Keratinocyte (primary cell): ENCODE data around the gene QTRT2. TPM values are rescaled to one million over a fixed set of nuclear protein-coding genes. Genes with fewer than 3 reads are reported as not detected.

Experiments used
- DNase-seq: peaks from one replicate; pipeline ENCODE4 v3.0.0-alpha.2; 2011; ENCODE audit warnings: low read depth, missing footprints, low spot score
- FAIRE-seq: peaks from 2 replicates; lab custom pipeline; 2011; peaks lifted over from hg19 to GRCh38; lab: Jason Lieb, UNC
- H2AFZ ChIP-seq: 2 replicates; pipeline ENCODE4 v1.6.0; 2012; ENCODE audit warnings: low read length, control low read depth, inconsistent platforms; ENCODE audit not compliant: control insufficient read depth
- H3K27ac ChIP-seq: 2 replicates; pipeline ENCODE4 v1.5.1; 2011; ENCODE audit warnings: low read length; ENCODE audit not compliant: control insufficient read depth, insufficient read depth
- H3K27me3 ChIP-seq: 3 replicates; pipeline ENCODE4 v1.6.0; 2011; ENCODE audit warnings: low read length; ENCODE audit not compliant: control insufficient read depth, insufficient read depth; ENCODE audit errors: extremely low read depth
- H3K36me3 ChIP-seq, 2 experiments: 2 replicates in 1 of 2; 3 replicates in 1 of 2; pipeline ENCODE4 v1.5.1; 2011; ENCODE audit warnings: low read length in 2 of 2, mild to moderate bottlenecking in 1 of 2; ENCODE audit not compliant: control insufficient read depth in 2 of 2, insufficient read depth in 2 of 2; ENCODE audit errors: extremely low read depth in 1 of 2
- H3K4me1 ChIP-seq: 3 replicates; pipeline ENCODE4 v1.5.1; 2011; ENCODE audit warnings: low read length; ENCODE audit not compliant: control insufficient read depth, insufficient read depth; ENCODE audit errors: extremely low read depth
- H3K4me2 ChIP-seq: 3 replicates; pipeline ENCODE4 v1.6.0; 2011; ENCODE audit warnings: low read depth, low read length; ENCODE audit not compliant: control insufficient read depth, insufficient read depth; ENCODE audit errors: extremely low read depth
- H3K4me3 ChIP-seq, 3 experiments: fragments of 200-600 bp in 1 of 3; sonication (generic) in 1 of 3; 2 replicates in 2 of 3; 3 replicates in 1 of 3; pipeline ENCODE4 v1.5.1; 2011 to 2016; ENCODE audit warnings: low read length in 3 of 3, mild to moderate bottlenecking in 3 of 3, control low read depth in 2 of 3, inconsistent platforms in 1 of 3, low read depth in 1 of 3, mixed read lengths in 1 of 3, mixed run types in 1 of 3, moderate library complexity in 1 of 3; ENCODE audit not compliant: control insufficient read depth in 2 of 3, insufficient read depth in 2 of 3; ENCODE audit errors: extremely low read depth in 1 of 3
- H3K79me2 ChIP-seq: 2 replicates; pipeline ENCODE4 v1.6.0; 2012; ENCODE audit warnings: low read length; ENCODE audit not compliant: control insufficient read depth, insufficient read depth
- H3K9ac ChIP-seq: 3 replicates; pipeline ENCODE4 v1.6.0; 2011; ENCODE audit warnings: low read length; ENCODE audit not compliant: control insufficient read depth, insufficient read depth; ENCODE audit errors: extremely low read depth
- H3K9me1 ChIP-seq: 3 replicates; pipeline ENCODE4 v1.6.0; 2011; ENCODE audit warnings: low read length; ENCODE audit not compliant: control insufficient read depth, insufficient read depth; ENCODE audit errors: extremely low read depth
- H3K9me3 ChIP-seq: 2 replicates; pipeline ENCODE4 v1.5.1; 2012; ENCODE audit warnings: low read depth, low read length; ENCODE audit not compliant: control insufficient read depth
- H4K20me1 ChIP-seq: 3 replicates; pipeline ENCODE4 v1.6.0; 2011; ENCODE audit warnings: low read length; ENCODE audit not compliant: control insufficient read depth, insufficient read depth; ENCODE audit errors: extremely low read depth
- EZH2 ChIP-seq: IDR thresholded peaks from one replicate; pipeline ENCODE4 v1.6.1; 2012; ENCODE audit warnings: inconsistent platforms, mild to moderate bottlenecking, low read length, moderate library complexity
- dilution Hi-C: fragments of 300-500 bp; cut with MboI; formaldehyde crosslinking; loops from one replicate; pipeline ENCODE4 v1.7.0; 2020; ENCODE audit warnings: low sequenced_read_pairs; ENCODE audit not compliant: extremely low pct_ligation_motif_present
- polyA plus RNA-seq, 5 experiments: library from polyadenylated mRNA; depleted of rRNA in 3 of 5; stranded (reverse) in 3 of 5; stranded (forward) in 1 of 5; unstranded in 1 of 5; fragments of >200 nt; gene quantifications; 1 replicate in 1 of 5; 2 replicates in 3 of 5; 3 replicates in 1 of 5; pipeline versions ENCODE4 v1.2.1 to v1.2.3, GENCODE V29; 2011 to 2012; ENCODE audit warnings: missing spikeins in 2 of 5, low read depth in 1 of 5, low replicate concordance in 1 of 5
- TF ChIP-seq, protein P1 (sequence below), 3 experiments: IDR thresholded peaks in 1 of 3; conservative IDR thresholded peaks in 1 of 3; optimal IDR thresholded peaks in 1 of 3; 2 replicates in 2 of 3; 3 replicates in 1 of 3; pipeline versions ENCODE3 to v1.5.1; 2011; ENCODE audit warnings: low read length in 3 of 3, mild to moderate bottlenecking in 3 of 3, moderate library complexity in 2 of 3, control low read depth in 1 of 3, inconsistent platforms in 1 of 3; ENCODE audit not compliant: insufficient read depth in 2 of 3; ENCODE audit errors: extremely low read depth in 1 of 3

QTRT2 gene
- polyA plus RNA-seq, 1 donor (not counting 4 experiments of a cell fraction or from before 2014, with no cell fraction given), result 18.3 TPM

GRCh38 chr3:114095796-114096195, 39.3 kb downstream of the QTRT2 start:
- FAIRE-seq (no peak), DNase-seq (no peak)
- dilution Hi-C loops, result no loop called here
- Histone ChIP-seq H3K4me1 (no peaks in the 10 kb centered on the region), H3K9me3 (no peaks in the 10 kb centered on the region), H4K20me1 (no peaks in the 10 kb centered on the region), H3K4me2 (no peak overlapping the region), H3K27ac (no peak overlapping the region), H3K4me3 (no peak overlapping the region), H3K9ac (no peak overlapping the region), H3K79me2 (no peaks in the 10 kb centered on the region), H3K9me1 (no peaks in the 10 kb centered on the region), H2AFZ (no peak overlapping the region), H3K36me3 (no peaks in the 10 kb centered on the region), H3K27me3 (no peaks in the 10 kb centered on the region)
- TF ChIP-seq EZH2, result no peak
- TF ChIP-seq, protein P1, sequence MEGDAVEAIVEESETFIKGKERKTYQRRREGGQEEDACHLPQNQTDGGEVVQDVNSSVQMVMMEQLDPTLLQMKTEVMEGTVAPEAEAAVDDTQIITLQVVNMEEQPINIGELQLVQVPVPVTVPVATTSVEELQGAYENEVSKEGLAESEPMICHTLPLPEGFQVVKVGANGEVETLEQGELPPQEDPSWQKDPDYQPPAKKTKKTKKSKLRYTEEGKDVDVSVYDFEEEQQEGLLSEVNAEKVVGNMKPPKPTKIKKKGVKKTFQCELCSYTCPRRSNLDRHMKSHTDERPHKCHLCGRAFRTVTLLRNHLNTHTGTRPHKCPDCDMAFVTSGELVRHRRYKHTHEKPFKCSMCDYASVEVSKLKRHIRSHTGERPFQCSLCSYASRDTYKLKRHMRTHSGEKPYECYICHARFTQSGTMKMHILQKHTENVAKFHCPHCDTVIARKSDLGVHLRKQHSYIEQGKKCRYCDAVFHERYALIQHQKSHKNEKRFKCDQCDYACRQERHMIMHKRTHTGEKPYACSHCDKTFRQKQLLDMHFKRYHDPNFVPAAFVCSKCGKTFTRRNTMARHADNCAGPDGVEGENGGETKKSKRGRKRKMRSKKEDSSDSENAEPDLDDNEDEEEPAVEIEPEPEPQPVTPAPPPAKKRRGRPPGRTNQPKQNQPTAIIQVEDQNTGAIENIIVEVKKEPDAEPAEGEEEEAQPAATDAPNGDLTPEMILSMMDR (optimal IDR thresholded peaks at IDR 0.05 in 1 of 3, IDR thresholded peaks at IDR 0.05 in 1 of 3, conservative IDR thresholded peaks at IDR 0.05 in 1 of 3; ENCODE audit: extremely low read depth in 1 of 3, insufficient read depth in 2 of 3, low read length in 3 of 3), result no peak

DNA sequence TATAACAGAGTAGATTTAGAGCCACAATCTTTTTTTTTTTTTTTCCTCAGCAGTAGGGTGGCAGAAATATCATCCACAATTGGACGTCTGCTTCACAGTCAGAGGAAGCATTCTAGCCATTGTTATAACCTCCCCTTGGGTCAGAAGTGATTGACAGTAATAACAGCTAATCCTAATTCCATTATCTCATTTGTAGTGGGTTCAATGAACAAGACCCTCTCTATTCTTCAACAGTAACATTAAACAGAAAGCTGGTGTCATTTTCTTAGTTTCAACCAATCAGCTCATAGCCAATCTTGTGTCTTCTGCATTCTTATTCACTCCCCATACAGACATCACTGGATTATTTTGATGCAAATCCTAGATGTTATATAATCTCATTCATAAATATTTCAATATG, 44.6 kb downstream of the QTRT2 start:
- no peaks in the 10 kb centered on the region for H3K27me3 ChIP-seq
- H3K79me2 ChIP-seq, result no peaks in the 10 kb centered on the region
- dilution Hi-C loops, result no loop called here
- H3K36me3 ChIP-seq, result no peaks in the 10 kb centered on the region
- no peak overlapping the region for H3K4me2 ChIP-seq
- TF ChIP-seq, protein P1 (optimal IDR thresholded peaks at IDR 0.05 in 1 of 3, IDR thresholded peaks at IDR 0.05 in 1 of 3, conservative IDR thresholded peaks at IDR 0.05 in 1 of 3; ENCODE audit: extremely low read depth in 1 of 3, insufficient read depth in 2 of 3, low read length in 3 of 3), result no peak
- TF ChIP-seq EZH2, result no peak
- FAIRE-seq, result no peak
- no peak overlapping the region for H3K9ac ChIP-seq
- no peak overlapping the region for H2AFZ ChIP-seq
- H3K4me3 ChIP-seq, result no peak overlapping the region
- no peak for DNase-seq
- H3K4me1 ChIP-seq, result no peaks in the 10 kb centered on the region
- no peaks in the 10 kb centered on the region for H4K20me1 ChIP-seq
- no peak overlapping the region for H3K27ac ChIP-seq
- no peaks in the 10 kb centered on the region for H3K9me3 ChIP-seq
- H3K9me1 ChIP-seq, result no peaks in the 10 kb centered on the region
